NCI-H748 (cell line): ENCODE measurements around the gene TCF25.
"Not testable (repeated sequence)": the region's sequence is repeated elsewhere in the genome, so short reads cannot be mapped to it uniquely, and the experiment has no call there.

ENCODE experiments used
- DNase-seq: peaks from one replicate; lab custom pipeline; 2025; ENCODE audit not compliant: unreplicated experiment; lab: John Stamatoyannopoulos, UW

The TCF25 gene

DNA sequence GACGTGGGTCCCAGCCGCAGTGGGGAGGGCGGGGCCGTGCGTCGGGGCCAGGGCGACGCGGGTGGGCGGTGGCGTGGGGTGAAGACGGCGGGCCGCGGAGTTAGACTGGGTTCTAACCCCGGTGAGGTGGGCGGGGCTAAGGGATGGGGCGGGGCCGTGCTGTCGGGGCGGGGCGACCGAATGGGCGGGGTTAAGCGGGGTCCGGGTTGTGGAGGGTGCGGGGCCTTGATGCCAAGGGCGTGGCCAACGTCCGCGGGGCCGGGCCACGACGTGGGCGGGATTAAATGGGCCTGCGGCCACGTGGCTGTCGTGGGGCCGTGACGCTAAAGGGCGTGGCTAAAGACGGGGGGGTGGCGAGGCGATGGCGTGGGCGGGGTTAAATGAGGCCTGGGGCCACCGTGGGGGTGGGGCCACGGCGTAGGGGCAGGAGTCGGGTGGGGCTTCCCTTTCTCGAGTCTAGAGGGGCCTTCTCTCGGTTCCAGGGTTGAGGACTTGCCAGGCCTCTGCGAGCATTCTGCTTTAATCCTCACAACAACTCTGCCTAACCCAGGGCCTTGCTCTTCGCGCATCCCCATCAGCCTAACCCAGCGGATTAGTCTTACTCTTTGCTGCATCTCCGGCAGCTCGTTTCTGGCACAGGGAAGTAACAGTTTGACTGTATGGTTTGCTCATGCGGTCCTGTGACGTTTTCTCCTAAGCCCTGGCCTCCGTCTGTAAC is 739 bp downstream of the TCF25 start:
- peak; percentile 88 for DNase-seq

DNA sequence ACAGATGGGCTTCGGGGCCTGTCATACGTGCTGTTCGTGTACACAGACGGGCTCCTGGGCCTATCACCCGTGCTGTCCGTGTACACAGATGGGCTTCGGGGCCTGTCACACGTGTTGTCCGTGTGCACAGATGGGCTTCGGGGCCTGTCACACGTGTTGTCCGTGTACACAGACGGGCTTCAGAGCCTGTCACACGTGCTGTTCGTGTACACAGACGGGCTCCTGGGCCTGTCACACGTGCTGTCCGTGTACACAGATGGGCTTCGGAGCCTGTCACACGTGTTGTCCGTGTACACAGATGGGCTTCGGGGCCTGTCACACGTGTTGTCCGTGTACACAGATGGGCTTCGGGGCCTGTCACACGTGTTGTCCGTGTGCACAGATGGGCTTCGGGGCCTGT is 5.7 kb downstream of the TCF25 start:
- not testable (repeated sequence) for DNase-seq

DNA sequence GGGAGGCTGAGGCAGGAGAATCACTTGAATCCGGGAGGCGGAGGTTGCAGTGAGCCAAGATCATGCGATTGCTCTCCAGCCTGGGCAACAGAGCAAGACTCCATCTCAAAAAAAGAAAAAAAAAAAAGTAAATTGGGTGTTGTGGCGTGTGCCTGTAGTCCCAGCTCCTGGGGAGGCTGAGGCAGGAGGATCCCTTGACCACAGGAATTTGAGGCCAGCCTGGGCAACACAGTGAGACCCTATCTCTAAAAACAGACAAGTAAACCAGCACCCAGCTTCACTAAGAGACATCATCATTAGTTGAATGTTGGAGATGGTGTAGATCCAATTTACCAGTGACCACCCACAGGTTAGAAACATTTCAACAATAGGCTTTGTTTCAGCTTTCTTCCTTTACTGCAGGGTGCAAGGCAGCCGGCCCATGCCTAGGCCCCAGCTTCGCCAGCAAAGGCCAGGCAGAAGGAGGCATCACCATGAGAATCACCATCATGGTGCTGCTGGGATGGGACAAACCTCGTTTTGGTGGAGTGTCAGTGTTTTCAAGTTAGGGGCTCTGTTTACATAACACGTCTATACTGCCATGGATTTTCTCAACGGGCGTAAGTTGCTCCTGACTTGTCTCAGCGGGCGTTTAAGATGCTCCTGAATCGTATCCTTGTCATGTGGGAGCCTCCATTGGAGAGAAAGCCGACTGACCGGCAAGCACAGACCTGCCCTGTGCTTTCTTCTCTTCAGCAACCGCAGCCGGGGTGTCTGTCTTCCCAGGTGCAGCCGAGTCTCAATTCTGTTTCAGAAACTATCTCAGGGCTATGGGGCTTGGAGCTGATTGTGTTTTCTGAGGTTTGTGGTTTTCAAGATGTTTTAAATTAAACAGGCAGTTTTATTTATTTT is 7.3 kb downstream of the TCF25 start:
- DNase-seq = no peak

DNA sequence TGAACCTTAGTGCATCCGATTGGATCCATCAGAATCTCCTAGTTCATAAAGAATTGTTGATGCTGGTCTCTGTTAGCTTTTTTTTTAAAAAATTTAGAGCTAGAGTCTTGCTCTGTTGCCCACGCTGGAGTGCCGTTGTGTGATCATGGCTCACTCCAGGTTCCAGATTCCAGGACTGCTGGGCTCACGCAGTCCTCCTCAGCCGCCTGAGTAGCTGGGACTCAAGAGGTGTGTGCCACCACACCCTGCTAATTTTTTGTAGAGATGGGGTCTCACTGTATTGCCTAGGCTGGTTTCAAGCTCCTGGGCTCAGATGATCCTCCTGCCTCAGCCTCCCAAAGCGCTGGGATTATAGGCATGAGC is 8.0 kb downstream of the TCF25 start:
- no peak for DNase-seq

DNA sequence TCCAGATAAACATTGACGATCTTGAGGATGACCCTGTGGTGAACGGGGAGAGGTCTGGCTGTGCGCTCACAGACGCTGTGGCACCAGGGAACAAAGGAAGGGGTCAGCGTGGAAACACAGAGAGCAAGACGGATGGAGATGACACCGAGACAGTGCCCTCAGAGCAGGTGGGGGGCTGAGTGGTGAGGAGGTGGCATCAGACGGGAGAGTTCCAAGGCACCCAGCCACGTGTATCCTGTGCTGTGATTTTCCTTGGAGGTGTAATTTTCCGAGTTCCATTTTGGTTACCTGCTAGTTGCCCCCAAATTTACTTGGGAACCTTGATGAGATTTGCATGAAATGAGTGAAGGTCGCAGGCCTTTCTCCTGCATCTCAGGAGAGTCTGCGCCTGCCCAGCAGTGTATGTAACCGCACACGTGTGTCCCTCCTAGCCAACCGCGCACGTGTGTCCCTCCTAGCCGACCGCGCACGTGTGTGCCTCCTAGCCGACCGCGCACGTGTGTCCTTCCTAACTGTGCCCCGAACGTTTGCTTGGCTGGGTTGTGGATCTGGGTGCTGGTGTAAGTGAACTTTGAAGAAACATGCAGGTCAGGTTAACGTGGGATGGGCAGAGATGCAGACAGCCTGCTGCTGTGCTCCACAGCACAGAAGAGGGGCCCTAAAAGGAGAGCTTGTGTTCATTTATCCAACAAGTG is 10.1 kb downstream of the TCF25 start:
- no peak for DNase-seq

DNA sequence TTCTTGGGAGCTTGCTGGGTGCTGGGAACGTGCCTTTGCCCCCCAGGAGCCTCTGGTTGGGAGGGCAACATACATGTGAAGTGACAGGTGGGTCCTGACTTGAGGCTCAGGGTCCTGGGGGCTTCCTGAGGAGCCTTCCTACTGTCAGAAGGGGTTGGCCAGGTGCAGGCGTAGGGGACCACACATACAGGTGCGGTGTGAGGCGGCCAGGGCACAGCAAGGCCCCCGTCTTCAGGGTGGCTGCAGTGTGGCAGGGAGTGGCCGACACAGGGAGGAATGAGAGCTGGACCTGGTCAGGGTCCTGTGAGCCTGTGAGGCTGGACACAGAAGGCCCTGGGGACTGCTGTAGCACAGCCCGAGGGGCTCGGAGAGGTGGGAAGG is 10.6 kb downstream of the TCF25 start:
- DNase-seq = no peak

DNA sequence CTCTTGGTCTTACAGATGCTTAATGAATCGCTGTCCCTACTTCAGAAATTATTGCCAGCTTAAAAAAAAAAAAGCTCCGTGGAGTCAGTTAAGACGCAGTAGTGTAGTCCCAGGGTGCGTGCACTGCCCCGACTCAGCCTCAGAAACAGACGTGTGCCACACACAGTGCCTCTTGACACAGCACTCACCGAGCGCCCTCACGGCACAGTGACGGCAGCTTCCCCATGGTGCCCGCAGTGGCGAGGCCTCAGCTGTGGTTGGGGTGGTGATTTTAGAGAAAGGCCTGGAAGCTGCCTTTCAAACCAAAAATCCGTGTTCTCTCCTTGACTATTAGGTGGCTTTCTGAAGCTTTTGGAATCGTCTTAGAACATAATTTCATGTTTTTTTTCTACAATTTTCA is 13.9 kb downstream of the TCF25 start:
- no peak for DNase-seq

DNA sequence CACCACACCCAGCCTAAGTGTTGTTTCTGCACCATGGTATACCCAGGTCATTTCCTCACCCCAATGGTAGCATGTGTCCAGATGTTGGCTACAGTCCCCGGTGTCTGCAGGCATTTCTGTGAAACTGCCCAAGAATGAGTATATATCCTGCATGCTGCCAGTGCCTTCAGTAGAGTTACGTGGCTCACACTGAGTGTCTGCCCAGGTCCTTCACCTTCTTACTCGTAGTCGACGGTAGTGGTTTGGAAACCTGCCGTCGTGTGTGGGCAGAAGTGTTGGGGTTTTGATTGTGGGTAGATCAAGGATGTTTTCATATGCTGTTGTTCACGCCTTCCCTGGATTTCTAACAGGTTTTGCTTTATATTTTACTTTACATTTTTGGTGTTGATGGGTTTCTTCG is 16.8 kb downstream of the TCF25 start:
- no peak for DNase-seq

DNA sequence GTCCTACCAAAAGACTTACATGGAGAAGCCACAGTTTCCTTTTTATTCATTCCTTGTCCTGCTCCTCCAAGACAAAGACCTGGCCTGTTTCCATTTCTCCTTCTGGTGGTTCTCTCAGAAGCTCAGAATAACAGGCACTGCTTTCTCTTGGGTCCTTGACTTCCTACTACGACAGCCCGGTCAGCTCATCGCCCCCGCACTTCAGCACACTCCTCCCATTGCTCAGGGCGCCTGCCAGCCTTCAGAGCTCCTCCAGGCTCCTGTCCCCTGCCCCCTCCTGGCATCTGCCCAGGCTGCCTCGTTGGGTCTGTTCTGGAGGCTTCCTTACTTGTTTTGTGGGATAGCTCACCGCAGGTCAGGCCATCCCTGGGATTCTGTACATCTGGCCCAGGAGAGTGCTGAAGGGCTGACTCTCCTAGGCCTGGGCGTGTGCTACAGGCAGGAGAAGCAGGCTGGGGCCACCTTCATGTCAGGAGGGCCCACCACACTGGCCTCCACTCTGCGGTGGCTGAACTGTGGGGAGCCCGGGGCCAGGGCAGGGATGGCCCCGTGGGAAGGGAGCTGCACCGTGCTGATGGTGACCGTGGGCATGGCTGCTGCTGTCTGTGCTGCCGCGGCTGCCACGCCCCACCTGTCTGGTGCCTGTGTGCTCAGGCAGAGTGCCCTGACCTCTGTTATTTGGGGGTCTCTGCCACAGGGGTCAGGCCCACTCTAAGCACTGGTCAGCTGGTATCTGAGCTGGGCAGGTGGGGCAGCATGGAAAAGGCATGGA is 17.7 kb downstream of the TCF25 start:
- no peak for DNase-seq

DNA sequence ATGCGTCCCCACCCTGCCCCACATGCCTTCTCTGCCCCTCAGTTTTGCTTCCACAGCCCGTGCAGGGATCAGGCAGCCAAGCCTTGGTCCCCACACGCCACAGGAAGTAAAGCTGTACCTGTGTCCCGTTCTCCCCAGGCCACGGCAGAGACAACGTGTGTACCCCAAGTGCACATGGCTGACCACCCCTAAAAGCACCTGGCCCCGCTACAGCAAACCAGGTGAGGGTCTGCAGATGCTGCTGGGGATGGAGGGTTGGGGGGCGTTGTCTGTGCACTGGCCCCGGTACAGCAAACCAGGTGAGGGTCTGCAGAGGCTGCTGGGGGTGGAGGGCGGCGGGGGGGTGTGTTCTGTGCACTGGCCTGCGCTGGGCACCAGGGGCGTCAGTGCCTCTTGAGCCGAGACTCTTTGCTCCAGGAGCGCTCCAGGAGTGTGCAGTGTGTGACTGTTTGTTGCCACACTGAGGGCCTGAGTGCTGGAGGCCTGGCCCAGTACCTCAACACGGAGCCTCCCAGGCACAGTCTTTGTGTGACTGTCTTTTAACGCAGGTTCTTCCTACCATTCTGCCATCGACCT is 18.8 kb downstream of the TCF25 start:
- DNase-seq = no peak

DNA sequence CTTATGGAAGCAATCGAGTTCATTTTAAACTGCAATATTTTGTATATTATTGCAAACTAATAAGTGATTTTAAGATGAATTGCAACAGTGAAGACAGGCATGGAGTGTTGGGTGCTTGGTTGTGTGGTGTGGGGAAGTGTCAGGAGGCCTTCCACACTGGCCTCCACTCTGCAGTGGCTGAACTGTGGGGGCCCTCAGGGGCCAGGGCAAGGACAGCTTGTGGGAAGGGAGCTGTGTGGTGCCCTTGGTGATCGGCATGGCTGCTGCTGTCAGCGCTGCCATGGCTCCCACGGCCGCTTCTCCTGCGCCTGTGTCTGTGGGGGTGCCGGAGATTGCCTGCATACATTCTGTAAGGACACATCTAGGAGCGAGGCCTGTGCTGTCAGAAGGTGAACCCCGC is 19.2 kb downstream of the TCF25 start:
- DNase-seq = no peak

DNA sequence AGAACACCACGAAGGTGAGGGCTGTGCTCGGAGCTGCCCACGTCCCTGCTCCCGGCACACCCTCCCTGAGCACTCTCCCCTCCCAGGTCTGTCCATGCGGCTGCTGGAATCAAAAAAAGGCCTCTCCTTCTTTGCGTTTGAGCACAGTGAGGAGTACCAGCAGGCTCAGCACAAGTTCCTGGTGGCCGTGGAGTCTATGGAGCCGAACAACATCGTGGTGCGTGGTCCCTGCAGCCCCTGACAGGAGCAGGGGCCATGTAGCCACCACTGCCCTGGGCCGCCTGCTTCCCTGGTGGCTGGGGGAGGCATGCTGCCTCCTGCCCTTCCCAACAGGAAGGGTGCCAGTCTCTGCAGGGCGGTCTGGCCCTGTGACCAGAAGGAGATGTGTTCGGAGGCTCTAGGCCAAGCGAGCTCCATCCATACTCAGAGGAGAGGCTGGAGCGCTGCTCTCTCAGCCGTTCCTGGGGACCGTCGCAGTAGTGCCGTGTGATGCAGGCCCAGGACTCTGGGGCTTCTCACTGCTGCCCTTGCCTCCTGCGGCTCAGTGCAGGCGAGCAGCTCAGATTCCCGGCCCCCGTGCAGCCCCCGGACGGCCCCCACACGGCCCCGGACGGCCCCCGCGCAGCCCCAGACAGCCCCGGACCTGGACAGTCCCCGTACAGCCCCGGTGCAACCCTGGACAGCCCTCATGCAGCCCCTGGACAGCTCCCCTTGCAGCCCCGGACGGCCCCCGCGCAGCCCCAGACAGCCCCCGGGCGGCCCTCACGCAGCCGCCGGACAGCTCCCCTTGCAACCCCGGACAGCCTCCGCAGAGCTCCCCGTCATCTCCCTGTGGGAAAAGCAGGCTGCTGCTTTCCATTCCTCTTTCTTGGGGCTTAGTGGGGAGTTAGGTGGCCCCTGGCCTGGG is 20.5 kb downstream of the TCF25 start:
- DNase-seq = no peak

DNA sequence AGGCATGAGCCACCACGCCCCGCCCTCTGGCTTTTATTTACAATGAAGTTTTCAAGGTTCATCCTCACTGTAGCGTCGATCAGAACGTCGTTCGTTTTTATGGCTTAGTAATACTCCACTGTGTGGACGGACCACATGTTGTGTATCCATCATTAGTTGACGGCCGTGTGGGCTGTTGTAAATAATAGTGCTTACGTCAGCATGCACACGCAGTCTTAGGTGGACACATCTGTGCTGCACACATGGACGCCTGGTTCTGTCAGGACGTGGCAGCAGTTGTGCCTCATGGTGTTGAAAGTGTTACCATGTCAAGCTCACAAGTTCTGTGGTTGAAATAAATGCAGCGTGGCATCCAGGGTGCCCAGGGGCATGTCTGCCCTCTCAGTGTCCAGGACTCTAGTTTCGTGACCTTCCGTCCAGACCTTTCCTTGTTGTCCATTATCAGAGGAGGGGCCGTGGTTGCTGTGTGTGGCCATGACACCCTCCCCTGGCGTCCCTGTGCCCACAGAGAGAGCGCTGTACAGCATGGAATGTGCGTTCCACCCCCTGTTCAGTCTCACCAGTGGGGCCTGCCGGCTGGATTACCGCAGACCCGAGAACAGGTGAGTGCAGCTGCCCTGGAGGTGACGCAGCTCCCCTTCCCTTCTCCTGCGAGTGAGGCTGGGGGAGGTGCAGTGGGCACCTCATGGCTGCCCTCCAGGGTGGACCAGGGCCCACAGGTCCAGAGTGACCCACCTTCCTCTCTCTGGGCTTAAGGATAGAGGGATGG is 22.3 kb downstream of the TCF25 start:
- DNase-seq = no peak

DNA sequence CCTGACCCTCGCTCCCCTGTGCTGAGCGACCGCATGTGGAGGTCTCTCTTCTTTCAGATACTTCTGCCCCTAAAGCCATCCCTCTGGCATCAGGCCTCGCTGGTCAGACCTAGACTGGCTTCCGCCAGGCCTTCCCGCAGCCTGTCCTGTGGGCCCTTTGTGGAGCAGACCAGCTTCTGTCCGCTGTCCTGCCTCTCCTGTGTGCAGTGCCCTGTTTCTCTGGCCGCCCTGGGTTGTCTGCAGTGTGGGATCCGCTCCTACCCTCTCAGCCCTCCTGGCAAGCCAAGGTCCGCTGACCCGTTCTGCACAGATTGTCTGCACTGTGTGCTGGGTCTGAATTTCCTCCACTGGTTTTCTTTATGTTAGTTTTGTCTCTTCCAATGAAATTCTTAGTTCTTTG is 23.8 kb downstream of the TCF25 start:
- no peak for DNase-seq

DNA sequence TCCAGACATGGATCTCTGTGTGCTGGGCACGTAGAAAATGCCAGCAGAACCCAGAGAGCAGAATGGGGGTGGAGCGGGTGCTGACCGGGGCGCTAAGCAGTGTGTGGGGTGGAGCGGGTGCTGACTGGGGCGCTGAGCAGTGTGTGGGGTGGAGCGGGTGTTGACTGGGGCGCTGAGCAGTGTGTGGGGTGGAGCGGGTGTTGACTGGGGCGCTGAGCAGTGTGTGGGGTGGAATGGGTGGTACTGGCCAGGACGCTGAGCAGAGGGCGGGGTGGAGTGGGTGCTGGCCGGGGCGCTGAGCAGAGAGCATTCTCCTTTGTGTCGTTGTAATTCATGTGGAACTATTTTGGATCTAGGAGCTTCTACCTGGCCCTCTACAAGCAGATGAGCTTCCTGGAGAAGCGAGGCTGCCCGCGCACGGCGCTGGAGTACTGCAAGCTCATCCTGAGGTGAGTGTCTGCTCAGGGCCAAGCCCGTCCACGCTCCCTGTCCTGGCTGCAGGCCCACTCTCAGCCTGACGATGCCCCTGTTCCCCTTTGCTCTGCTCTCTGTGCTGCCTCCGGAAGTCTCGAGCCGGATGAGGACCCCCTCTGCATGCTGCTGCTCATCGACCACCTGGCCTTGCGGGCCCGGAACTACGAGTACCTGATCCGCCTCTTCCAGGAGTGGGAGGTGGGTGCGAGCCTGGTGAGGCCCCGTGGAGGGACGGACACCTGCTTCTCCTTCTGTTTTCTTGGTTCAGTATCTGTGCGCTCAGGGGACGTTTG is 25.0 kb downstream of the TCF25 start:
- no peak for DNase-seq

DNA sequence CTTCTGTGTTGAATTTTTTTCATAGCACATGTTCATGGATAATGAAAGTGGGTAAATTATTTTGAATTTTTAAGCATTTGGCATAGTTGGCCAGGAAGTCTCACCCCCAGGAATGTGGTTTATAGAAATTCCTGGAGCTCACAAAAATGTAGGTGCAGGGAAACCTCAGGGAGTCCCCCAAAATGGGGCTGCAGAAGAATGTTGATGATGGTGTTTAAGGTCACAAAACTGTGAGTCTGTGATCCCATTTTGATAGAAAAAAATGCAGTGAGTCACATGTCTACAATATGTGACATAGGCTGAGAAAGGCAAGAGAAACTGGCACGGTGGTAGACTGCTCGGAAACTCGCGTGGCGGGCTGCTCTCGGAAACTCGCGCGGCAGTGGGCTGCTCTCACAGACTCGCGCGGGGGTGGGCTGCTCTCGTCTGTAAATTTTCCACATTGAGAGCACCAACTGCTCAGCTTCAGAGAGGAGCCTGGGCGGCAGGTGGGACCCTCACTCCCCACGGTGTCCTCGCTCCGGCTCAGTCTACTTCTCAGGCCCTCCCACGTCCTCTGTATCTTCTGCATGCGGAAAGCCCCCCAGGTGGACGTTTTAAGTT is 26.6 kb downstream of the TCF25 start:
- no peak for DNase-seq

DNA sequence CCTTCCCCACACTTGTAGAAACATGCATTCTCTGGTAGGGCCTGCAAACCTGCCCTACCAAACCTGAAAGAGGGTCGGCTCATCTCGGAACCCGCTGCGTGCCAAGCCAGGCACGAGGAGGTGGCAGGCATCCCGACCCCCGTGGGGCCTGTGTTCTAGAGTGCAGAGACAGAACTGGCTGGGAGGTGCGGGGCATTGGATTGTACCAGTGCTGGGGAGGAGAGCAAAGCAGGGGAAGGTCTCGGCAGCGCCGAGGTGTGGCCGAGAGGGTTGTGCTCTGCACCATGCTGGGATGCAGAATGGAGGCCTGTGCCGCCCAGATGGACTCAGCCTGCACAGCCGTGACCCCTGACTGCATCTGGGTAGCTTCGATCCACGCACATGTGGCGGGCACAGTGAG is 27.5 kb downstream of the TCF25 start:
- DNase-seq = no peak

DNA sequence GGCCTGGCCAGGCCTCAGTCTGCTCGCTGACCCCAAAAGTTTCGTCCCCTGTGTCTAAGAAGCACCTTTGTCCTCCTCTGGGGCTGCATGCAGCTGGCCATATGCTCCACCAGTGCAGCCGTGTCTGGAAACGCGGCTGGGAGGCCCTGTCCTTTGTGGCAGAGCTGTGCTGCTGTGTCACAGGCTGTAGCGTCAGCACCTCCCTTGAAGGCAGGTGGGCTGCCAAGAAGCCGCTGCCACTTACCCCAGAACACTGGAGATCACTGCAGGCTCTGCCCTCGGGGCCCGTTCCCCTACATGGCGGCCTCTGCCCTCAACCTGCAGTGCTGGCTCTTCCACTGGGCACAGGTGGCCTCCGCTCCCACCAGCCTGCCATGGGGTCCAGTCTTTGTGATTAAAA is 29.6 kb downstream of the TCF25 start:
- peak; percentile 3 for DNase-seq
